Endodermal cell (in vitro differentiated cells): ENCODE results near the gene MAST1. TPM values are rescaled to one million over a fixed set of nuclear protein-coding genes. Genes with fewer than 3 reads are reported as not detected.

Experiments
- DNase-seq: peaks from one replicate; pipeline ENCODE4 v3.0.0-alpha.2; 2017
- H3K27ac ChIP-seq: 2 replicates; pipeline ENCODE4 v1.5.1; 2013; ENCODE audit warnings: mild to moderate bottlenecking, low read depth, low read length, moderate library complexity
- H3K27me3 ChIP-seq: 2 replicates; pipeline ENCODE4 v1.6.1; 2013; ENCODE audit warnings: mild to moderate bottlenecking, low read length, moderate library complexity; ENCODE audit not compliant: insufficient read depth, control insufficient read depth, poor library complexity, severe bottlenecking
- H3K36me3 ChIP-seq: 2 replicates; pipeline ENCODE4 v1.7.0; 2013; ENCODE audit warnings: mild to moderate bottlenecking, low read length, moderate library complexity; ENCODE audit not compliant: control insufficient read depth, insufficient read depth
- H3K4me1 ChIP-seq: one replicate; pipeline ENCODE4 v1.7.0; 2013; ENCODE audit warnings: low read length; ENCODE audit not compliant: control insufficient read depth, insufficient read depth
- H3K4me3 ChIP-seq: 2 replicates; pipeline ENCODE4 v1.5.1; 2013; ENCODE audit warnings: mild to moderate bottlenecking, low read length, moderate library complexity
- H3K9ac ChIP-seq: 2 replicates; pipeline ENCODE4 v1.6.1; 2013; ENCODE audit warnings: mild to moderate bottlenecking, low read length, moderate library complexity; ENCODE audit not compliant: poor library complexity, severe bottlenecking; ENCODE audit errors: extremely low read depth
- H3K9me3 ChIP-seq: 2 replicates; pipeline ENCODE4 v1.6.1; 2013; ENCODE audit warnings: mild to moderate bottlenecking, low read length, moderate library complexity; ENCODE audit not compliant: control insufficient read depth
- H3K27ac Mint-ChIP-seq: 2 replicates; pipeline ENCODE4 v1.8.0; 2020; ENCODE audit warnings: mixed read lengths
- H3K27me3 Mint-ChIP-seq: 2 replicates; pipeline ENCODE4 v1.8.0; 2021; ENCODE audit warnings: mild to moderate bottlenecking, mixed read lengths; ENCODE audit not compliant: insufficient read depth
- H3K36me3 Mint-ChIP-seq: 2 replicates; pipeline ENCODE4 v1.8.0; 2020; ENCODE audit warnings: low read depth, mixed read lengths
- H3K4me1 Mint-ChIP-seq: 2 replicates; pipeline ENCODE4 v1.8.0; 2020; ENCODE audit warnings: mixed read lengths
- H3K4me3 Mint-ChIP-seq: 2 replicates; pipeline ENCODE4 v1.8.0; 2020; ENCODE audit warnings: mild to moderate bottlenecking, moderate library complexity, mixed read lengths
- H3K9me3 Mint-ChIP-seq: 2 replicates; pipeline ENCODE4 v1.8.0; 2020; ENCODE audit warnings: mild to moderate bottlenecking, mixed read lengths
- CTCF ChIP-seq: fragments of 200-600 bp; sonication (generic); conservative IDR thresholded peaks from 2 replicates; pipeline ENCODE4 v1.5.0; 2021; ENCODE audit warnings: antibody characterized with exemption, mild to moderate bottlenecking
- WGBS, 2 experiments: methylation state at CpG; one replicate each; pipeline versions ENCODE4 v1.1.5 to v1.1.7; 2013; ENCODE audit warnings: missing lambda C conversion rate in 2 of 2, mixed read lengths in 1 of 2; ENCODE audit not compliant: insufficient coverage in 1 of 2, insufficient read length in 1 of 2; 5-methylcytosine and 5-hydroxymethylcytosine counted together
- total RNA-seq, 2 donors: library from RNA; stranded (reverse); fragmentation: NEBNext Ultra II Directional in 1 of 2; extraction: Animal tissue kit (Norgen Biotek cat#: 25700) in 1 of 2; gene quantifications; 2 replicates in 1 of 2; 3 replicates in 1 of 2; pipeline ENCODE4 v1.2.1, GENCODE V29; 2021

The MAST1 gene
- total RNA-seq, 2 donors from 2014 or later, result 6.9 to 18.5 TPM

GRCh38 chr19:12833738-12834565 is 4.4 kb upstream of the MAST1 start:
- DNase-seq, result peak; percentile 88
- TF ChIP-seq CTCF, result no peak
- H3K27me3 ChIP-seq, result peaks cover 76% of the 10 kb centered on the region
- H3K4me3 ChIP-seq, result peak overlapping the region; percentile 71
- Mint-ChIP-seq H3K4me3 (peak overlapping the region; percentile 52), H3K36me3 (no peaks in the 10 kb centered on the region), H3K27me3 (peaks cover 87% of the 10 kb centered on the region), H3K27ac (no peak overlapping the region), H3K9me3 (no peaks in the 10 kb centered on the region), H3K4me1 (peaks cover 4% of the 10 kb centered on the region)
- H3K27ac ChIP-seq, result no peak overlapping the region
- no peaks in the 10 kb centered on the region for H3K9me3 ChIP-seq
- H3K9ac ChIP-seq, result no peak overlapping the region
- no peaks in the 10 kb centered on the region for H3K4me1 ChIP-seq
- WGBS, 2 experiments, result 1% methylated on average over 20 to 59 of the region's 87 CpGs
- H3K36me3 ChIP-seq, result no peaks in the 10 kb centered on the region

- Mint-ChIP-seq H3K36me3 (no peaks in the 10 kb centered on the region), H3K4me3 (peak within 1 kb of the TSS; percentile 52), H3K27ac (no peak within 1 kb of the TSS), H3K27me3 (peaks cover 90% of the 10 kb centered on the region), H3K4me1 (peaks cover 4% of the 10 kb centered on the region), H3K9me3 (no peaks in the 10 kb centered on the region)
- H3K4me1 ChIP-seq, result no peaks in the 10 kb centered on the region
- peak within 1 kb of the TSS; percentile 71 for H3K4me3 ChIP-seq
- no peaks in the 10 kb centered on the region for H3K36me3 ChIP-seq
- H3K27me3 ChIP-seq, result peaks cover 79% of the 10 kb centered on the region
- no peaks in the 10 kb centered on the region for H3K9me3 ChIP-seq
- TF ChIP-seq CTCF, result no peak
- DNase-seq, result no peak
- no peak within 1 kb of the TSS for H3K9ac ChIP-seq
- 15 to 30% methylated on average over 10 to 20 of the region's 20 CpGs for WGBS, 2 experiments
- no peak within 1 kb of the TSS for H3K27ac ChIP-seq
Observed at GRCh38 chr19:12834566-12834943, 3.8 kb upstream of the MAST1 start, which contains the start of gene RTBDN. Gene RTBDN (minus strand): TSS chr19:12834579. CDS start chr19:12829979, 4,600 bp downstream.

GRCh38 chr19:12834976-12835757 is 3.1 kb upstream of the MAST1 start:
- Mint-ChIP-seq H3K4me3 (peak overlapping the region; percentile 52), H3K4me1 (peaks cover 4% of the 10 kb centered on the region), H3K27ac (no peak overlapping the region), H3K36me3 (no peaks in the 10 kb centered on the region), H3K9me3 (no peaks in the 10 kb centered on the region), H3K27me3 (peaks cover 89% of the 10 kb centered on the region)
- Histone ChIP-seq H3K4me1 (no peaks in the 10 kb centered on the region), H3K4me3 (no peak overlapping the region), H3K36me3 (no peaks in the 10 kb centered on the region), H3K27ac (no peak overlapping the region), H3K9me3 (no peaks in the 10 kb centered on the region), H3K9ac (no peak overlapping the region), H3K27me3 (peaks cover 80% of the 10 kb centered on the region)
- TF ChIP-seq CTCF, result no peak
- 25 to 30% methylated on average over 19 to 39 of the region's 39 CpGs for WGBS, 2 experiments
- peak; percentile 83 for DNase-seq
